Hepatic stellate cell (primary cell): ENCODE data around the gene POLR2H.

Experiments used
- DNase-seq: peaks from one replicate; pipeline ENCODE4 v3.0.0; 2011; ENCODE audit warnings: low spot score

POLR2H gene

GRCh38 chr3:184387174-184387714 is 25.7 kb downstream of the POLR2H start:
- no peak for DNase-seq

GRCh38 chr3:184388164-184388935 is 26.8 kb downstream of the POLR2H start:
- DNase-seq: no peak

- no peak for DNase-seq
Observed at GRCh38 chr3:184388936-184389230, 27.4 kb downstream of the POLR2H start.

- no peak for DNase-seq
Observed at GRCh38 chr3:184389384-184389783, 27.9 kb downstream of the POLR2H start.

- no peak for DNase-seq
Observed at GRCh38 chr3:184389935-184390528, 28.5 kb downstream of the POLR2H start.

- DNase-seq: no peak
Observed at GRCh38 chr3:184391266-184391665, 29.8 kb downstream of the POLR2H start.

GRCh38 chr3:184395320-184395660 is 33.8 kb downstream of the POLR2H start:
- no peak for DNase-seq

- peak; percentile 59 for DNase-seq
Observed at GRCh38 chr3:184399410-184399809, 37.9 kb downstream of the POLR2H start.

GRCh38 chr3:184405075-184406030 is 43.8 kb downstream of the POLR2H start:
- no peak for DNase-seq

GRCh38 chr3:184409331-184409926 is 47.9 kb downstream of the POLR2H start:
- DNase-seq: no peak

GRCh38 chr3:184409946-184410500 is 48.5 kb downstream of the POLR2H start:
- no peak for DNase-seq

GRCh38 chr3:184414418-184415202 is 53.1 kb downstream of the POLR2H start:
- no peak for DNase-seq

GRCh38 chr3:184415203-184415490 is 53.6 kb downstream of the POLR2H start:
- no peak for DNase-seq

GRCh38 chr3:184417619-184418327 is 56.3 kb downstream of the POLR2H start:
- DNase-seq: peak; percentile 72
